ENCODE data around the gene ARHGAP10.

Gene ARHGAP10

GRCh38 chr4:147731580-147732517 is at the start of gene ARHGAP10:
ARHGAP10 (plus strand) TSS chr4:147732088; CDS start chr4:147732302, 214 bp downstream.
- H3K4me3 ChIP-seq (ENCODE audit: low read depth, low read length): peak within 1 kb of the TSS; percentile 91
- TF ChIP-seq CTCF (IDR thresholded peaks at IDR 0.05; ENCODE audit: low read depth, low read length): no peak
- peak; percentile 82 for DNase-seq (ENCODE audit: low read depth, low spot score)
- in situ Hi-C loops (cut with HindIII; ENCODE audit: low sequenced_read_pairs): no loop called here

- peak overlapping the region; percentile 82 for H3K4me3 ChIP-seq (ENCODE audit: low read depth, low read length)
These were observed 49.1 kb upstream of the ARHGAP10 start for GRCh38 chr4:147682755-147683154.

GRCh38 chr4:147683188-147683591 is 48.7 kb upstream of the ARHGAP10 start:
- DNase-seq (ENCODE audit: low read depth, low spot score): peak; percentile 29
- H3K4me3 ChIP-seq (ENCODE audit: low read depth, low read length): peak overlapping the region; percentile 82
- in situ Hi-C loops (cut with HindIII; ENCODE audit: low sequenced_read_pairs): no loop called here
- no peak for TF ChIP-seq CTCF (IDR thresholded peaks at IDR 0.05; ENCODE audit: low read depth, low read length)

More at GRCh38 chr4:147682755-147683154, 49.1 kb upstream of the ARHGAP10 start:
- no peak for DNase-seq (ENCODE audit: low read depth, low spot score)
- in situ Hi-C loops (cut with HindIII; ENCODE audit: low sequenced_read_pairs): no loop called here
- TF ChIP-seq CTCF (IDR thresholded peaks at IDR 0.05; ENCODE audit: low read depth, low read length): no peak

- no peak for TF ChIP-seq CTCF (IDR thresholded peaks at IDR 0.05; ENCODE audit: low read depth, low read length)
- in situ Hi-C loops (cut with HindIII; ENCODE audit: low sequenced_read_pairs): no loop called here
- peak; percentile 94 for DNase-seq (ENCODE audit: low read depth, low spot score)
- peak within 1 kb of the TSS; percentile 82 for H3K4me3 ChIP-seq (ENCODE audit: low read depth, low read length)
These were observed 47.9 kb upstream of the ARHGAP10 start, which contains the start of gene PRMT9 for GRCh38 chr4:147683717-147684700. PRMT9 (minus strand) TSS chr4:147684163; CDS start chr4:147683987, 176 bp downstream.

- no peak overlapping the region for H3K4me3 ChIP-seq (ENCODE audit: low read depth, low read length)
- in situ Hi-C loops (cut with HindIII; ENCODE audit: low sequenced_read_pairs): no loop called here
- no peak for TF ChIP-seq CTCF (IDR thresholded peaks at IDR 0.05; ENCODE audit: low read depth, low read length)
- DNase-seq (ENCODE audit: low read depth, low spot score): no peak
These were observed 42.8 kb upstream of the ARHGAP10 start for GRCh38 chr4:147689067-147689466.

GRCh38 chr4:147691820-147692219 is 40.1 kb upstream of the ARHGAP10 start:
- no peak overlapping the region for H3K4me3 ChIP-seq (ENCODE audit: low read depth, low read length)
- no peak for TF ChIP-seq CTCF (IDR thresholded peaks at IDR 0.05; ENCODE audit: low read depth, low read length)
- DNase-seq (ENCODE audit: low read depth, low spot score): no peak
- in situ Hi-C loops (cut with HindIII; ENCODE audit: low sequenced_read_pairs): no loop called here
